ENCODE results near the gene CLDN2. TPM values are rescaled to one million over a fixed set of nuclear protein-coding genes. Genes with fewer than 3 reads are reported as not detected.

Gene CLDN2
- total RNA-seq, 1 donor = not detected

- Histone ChIP-seq H3K9me3 (ENCODE audit: low read depth, low read length) (no peaks in the 10 kb centered on the region), H3K36me3 (ENCODE audit: insufficient read depth, low read length) (no peaks in the 10 kb centered on the region), H3K27me3 (ENCODE audit: insufficient read depth, low read length) (peaks cover 2% of the 10 kb centered on the region), H2AFZ (ENCODE audit: low read length) (peak overlapping the region; percentile 35), H3K27ac (ENCODE audit: low read depth, low read length) (peak overlapping the region; percentile 11), H3K79me2 (ENCODE audit: insufficient read depth, low read length) (no peaks in the 10 kb centered on the region), H3K4me3 (ENCODE audit: insufficient read depth, low read length) (no peak overlapping the region), H3K4me2 (ENCODE audit: insufficient read depth, low read length) (no peak overlapping the region), H4K20me1 (ENCODE audit: insufficient read depth, low read length) (no peaks in the 10 kb centered on the region), H3K4me1 (ENCODE audit: insufficient read depth, low read length) (peaks cover 36% of the 10 kb centered on the region)
- TF ChIP-seq CTCF (IDR thresholded peaks at IDR 0.05; ENCODE audit: extremely low read depth, low read depth, low read length) = no peak
- DNase-seq (ENCODE audit: insufficient read length, low spot score, missing footprints) = peak; percentile 86
Measured at GRCh38 chrX:106897259-106897658, 22.9 kb upstream of the CLDN2 start.

- Histone ChIP-seq H2AFZ (ENCODE audit: low read length) (no peak overlapping the region), H3K4me1 (ENCODE audit: insufficient read depth, low read length) (peaks cover 36% of the 10 kb centered on the region), H3K9me3 (ENCODE audit: low read depth, low read length) (no peaks in the 10 kb centered on the region), H3K79me2 (ENCODE audit: insufficient read depth, low read length) (no peaks in the 10 kb centered on the region), H3K36me3 (ENCODE audit: insufficient read depth, low read length) (no peaks in the 10 kb centered on the region), H3K27ac (ENCODE audit: low read depth, low read length) (no peak overlapping the region), H4K20me1 (ENCODE audit: insufficient read depth, low read length) (no peaks in the 10 kb centered on the region), H3K4me3 (ENCODE audit: insufficient read depth, low read length) (no peak overlapping the region), H3K27me3 (ENCODE audit: insufficient read depth, low read length) (peaks cover 2% of the 10 kb centered on the region), H3K4me2 (ENCODE audit: insufficient read depth, low read length) (no peak overlapping the region)
- no peak for DNase-seq (ENCODE audit: insufficient read length, low spot score, missing footprints)
- peak; percentile 48 for TF ChIP-seq CTCF (IDR thresholded peaks at IDR 0.05; ENCODE audit: extremely low read depth, low read depth, low read length)
Measured at GRCh38 chrX:106898462-106898861, 21.7 kb upstream of the CLDN2 start.

- Histone ChIP-seq H4K20me1 (ENCODE audit: insufficient read depth, low read length) (no peaks in the 10 kb centered on the region), H3K36me3 (ENCODE audit: insufficient read depth, low read length) (no peaks in the 10 kb centered on the region), H3K27me3 (ENCODE audit: insufficient read depth, low read length) (peaks cover 2% of the 10 kb centered on the region), H3K9me3 (ENCODE audit: low read depth, low read length) (no peaks in the 10 kb centered on the region), H3K79me2 (ENCODE audit: insufficient read depth, low read length) (no peaks in the 10 kb centered on the region), H2AFZ (ENCODE audit: low read length) (no peak overlapping the region), H3K4me1 (ENCODE audit: insufficient read depth, low read length) (peaks cover 36% of the 10 kb centered on the region), H3K27ac (ENCODE audit: low read depth, low read length) (no peak overlapping the region), H3K4me2 (ENCODE audit: insufficient read depth, low read length) (no peak overlapping the region), H3K4me3 (ENCODE audit: insufficient read depth, low read length) (no peak overlapping the region)
- DNase-seq (ENCODE audit: insufficient read length, low spot score, missing footprints) = no peak
- TF ChIP-seq CTCF (IDR thresholded peaks at IDR 0.05; ENCODE audit: extremely low read depth, low read depth, low read length) = no peak
Measured at GRCh38 chrX:106899276-106899675, 20.9 kb upstream of the CLDN2 start.

- no peak for TF ChIP-seq CTCF (IDR thresholded peaks at IDR 0.05; ENCODE audit: extremely low read depth, low read depth, low read length)
- Histone ChIP-seq H3K27ac (ENCODE audit: low read depth, low read length) (no peak overlapping the region), H3K4me1 (ENCODE audit: insufficient read depth, low read length) (peaks cover 31% of the 10 kb centered on the region), H3K79me2 (ENCODE audit: insufficient read depth, low read length) (no peaks in the 10 kb centered on the region), H3K36me3 (ENCODE audit: insufficient read depth, low read length) (no peaks in the 10 kb centered on the region), H4K20me1 (ENCODE audit: insufficient read depth, low read length) (no peaks in the 10 kb centered on the region), H3K4me2 (ENCODE audit: insufficient read depth, low read length) (no peak overlapping the region), H3K9me3 (ENCODE audit: low read depth, low read length) (no peaks in the 10 kb centered on the region), H3K4me3 (ENCODE audit: insufficient read depth, low read length) (no peak overlapping the region), H2AFZ (ENCODE audit: low read length) (no peak overlapping the region), H3K27me3 (ENCODE audit: insufficient read depth, low read length) (peaks cover 2% of the 10 kb centered on the region)
- no peak for DNase-seq (ENCODE audit: insufficient read length, low spot score, missing footprints)
Measured at GRCh38 chrX:106899841-106900240, 20.4 kb upstream of the CLDN2 start.

Data from osteoblast (primary cell).